K562 (cell line): ENCODE measurements around the gene TERT. TPM values are rescaled to one million over a fixed set of nuclear protein-coding genes. Genes with fewer than 3 reads are reported as not detected.

Experiments used
- ATAC-seq: fragments of 200-7000 bp; cut with Tn5 transposase; 3 replicates; pipeline ENCODE4 v1.9.1; 2020; ENCODE audit warnings: moderate library complexity
- BruUV-seq: library from RNA; stranded (reverse); fragments of 400-500 nt; replicated peaks from 2 replicates; lab custom pipeline; 2021; lab: Mats Ljungman, UMichigan
- CTCF ChIA-PET: fragments of 300-600 bp; formaldehyde crosslinking; extraction: SDS; loops from one replicate; lab custom pipeline; 2021; ENCODE audit warnings: low intra/inter-chr PET ratio; lab: Yijun Ruan, JAX
- POLR2A ChIA-PET: fragments of 300-600, 350-650 bp; sonication (Branson Sonifier 250); formaldehyde crosslinking; extraction: SDS; loops from one replicate; lab custom pipeline; 2021; ENCODE audit warnings: antibody characterized with exemption, inconsistent platforms; lab: Yijun Ruan, JAX
- DNase-seq, 4 experiments: peaks; one replicate each; pipeline versions ENCODE4 v3.0.0 to v3.0.0-alpha.2; 2011 to 2018; ENCODE audit warnings: low spot score in 3 of 4, mixed read lengths in 3 of 4; ENCODE audit errors: extremely low read depth in 1 of 4
- FAIRE-seq: peaks from 2 replicates; lab custom pipeline; 2011; peaks lifted over from hg19 to GRCh38; lab: Jason Lieb, UNC
- H2AFZ ChIP-seq: 2 replicates; pipeline ENCODE4 v1.6.0; 2011; ENCODE audit warnings: low read depth, low read length, control low read depth, inconsistent platforms
- H3K27ac ChIP-seq: fragments of 200-600 bp; 3 replicates; pipeline ENCODE4 v1.8.0; 2011; ENCODE audit warnings: low read depth, mild to moderate bottlenecking, control low read depth, inconsistent platforms, low read length, moderate library complexity, mixed read lengths; ENCODE audit errors: extremely low read depth
- H3K27me3 ChIP-seq, 2 experiments: fragments of 300-600 bp in 1 of 2; 2 replicates in 1 of 2; 3 replicates in 1 of 2; pipeline versions ENCODE4 v1.6.0 to v1.8.0; 2011; ENCODE audit warnings: inconsistent platforms in 2 of 2, low read length in 2 of 2, mild to moderate bottlenecking in 1 of 2, mixed read lengths in 1 of 2, moderate library complexity in 1 of 2; ENCODE audit not compliant: control insufficient read depth in 2 of 2, insufficient read depth in 2 of 2
- H3K36me3 ChIP-seq: fragments of 300-600 bp; 3 replicates; pipeline ENCODE4 v1.8.0; 2011; ENCODE audit warnings: mild to moderate bottlenecking, low read length, inconsistent platforms; ENCODE audit not compliant: control insufficient read depth, insufficient read depth
- H3K4me1 ChIP-seq, 2 experiments: fragments of 200-600 bp in 1 of 2; replicated peaks in 1 of 2; 2 replicates in 1 of 2; 3 replicates in 1 of 2; pipeline versions ENCODE4 v1.5.1 to v1.8.0; 2011; ENCODE audit warnings: inconsistent platforms in 2 of 2, low read length in 2 of 2, mild to moderate bottlenecking in 1 of 2, mixed read lengths in 1 of 2, moderate library complexity in 1 of 2; ENCODE audit not compliant: control insufficient read depth in 2 of 2, insufficient read depth in 2 of 2
- H3K4me2 ChIP-seq: 2 replicates; pipeline ENCODE4 v1.6.1; 2011; ENCODE audit warnings: low read length, control low read depth, inconsistent platforms, mixed read lengths; ENCODE audit not compliant: insufficient read depth
- H3K4me3 ChIP-seq: fragments of 200-600 bp; sonication (generic), shearing (Covaris generic); 2 replicates; pipeline ENCODE4 v1.5.1; 2016; ENCODE audit warnings: control low read depth, inconsistent platforms
- H3K79me2 ChIP-seq: fragments of 200-600 bp; 3 replicates; pipeline ENCODE4 v1.8.0; 2011; ENCODE audit warnings: low read length, inconsistent platforms; ENCODE audit not compliant: control insufficient read depth, insufficient read depth
- H3K9ac ChIP-seq, 2 experiments: 2 replicates each; pipeline versions ENCODE4 v1.6.0 to v1.6.1; 2011; ENCODE audit warnings: low read depth in 2 of 2, low read length in 2 of 2, control low read depth in 1 of 2, inconsistent platforms in 1 of 2, mild to moderate bottlenecking in 1 of 2, mixed read lengths in 1 of 2; ENCODE audit not compliant: insufficient read depth in 1 of 2
- H3K9me1 ChIP-seq: one replicate; pipeline ENCODE4 v1.6.0; 2011; ENCODE audit warnings: inconsistent platforms, mild to moderate bottlenecking, low read length, moderate library complexity; ENCODE audit not compliant: control insufficient read depth, insufficient read depth
- H3K9me3 ChIP-seq: replicated peaks from 2 replicates; pipeline ENCODE4 v1.5.1; 2011; ENCODE audit warnings: low read depth, low read length, inconsistent platforms; ENCODE audit not compliant: control insufficient read depth, insufficient read depth
- H4K20me1 ChIP-seq: replicated peaks from 2 replicates; pipeline ENCODE4 v1.6.1; 2011; ENCODE audit warnings: low read length, inconsistent platforms, mixed read lengths; ENCODE audit not compliant: control insufficient read depth, insufficient read depth
- DDX20 ChIP-seq: fragments of 450-650 bp; IDR thresholded peaks from 2 replicates; pipeline ENCODE4 v1.6.1; 2016; ENCODE audit warnings: missing genetic modification characterization, low read depth, mild to moderate bottlenecking, missing compliant biosample characterization, moderate library complexity
- MNT ChIP-seq, 2 experiments: fragments of 450-650 bp; conservative IDR thresholded peaks; 2 replicates each; pipeline ENCODE4 v1.6.1; 2017; ENCODE audit warnings: mild to moderate bottlenecking in 2 of 2, moderate library complexity in 2 of 2
- PURB ChIP-seq: sonication (generic); formaldehyde crosslinking; IDR thresholded peaks from 2 replicates; pipeline ENCODE4 v1.9.0; 2021; ENCODE audit warnings: low read depth, mild to moderate bottlenecking, missing genetic modification reagents
- SETDB1 ChIP-seq: IDR thresholded peaks from one replicate; pipeline ENCODE4 v1.6.1; 2012; ENCODE audit warnings: low read length, control low read depth, inconsistent platforms
- SOX6 ChIP-seq: fragments of 450-650 bp; IDR thresholded peaks from 2 replicates; pipeline ENCODE4 v1.6.1; 2014; ENCODE audit warnings: mild to moderate bottlenecking
- TRIM25 ChIP-seq: fragments of 450-650 bp; IDR thresholded peaks from 2 replicates; pipeline ENCODE4 v1.7.0; 2016; ENCODE audit warnings: borderline replicate concordance
- USF1 ChIP-seq: sonication (generic); formaldehyde crosslinking; IDR thresholded peaks from 2 replicates; pipeline ENCODE4 v1.9.0; 2022; ENCODE audit warnings: mild to moderate bottlenecking, missing genetic modification reagents
- WGBS: fragments of 100-300 bp; shearing (Covaris generic); methylation state at CpG from one replicate; pipeline ENCODE4 v1.1.6; 2016; ENCODE audit warnings: low coverage, mixed read lengths; ENCODE audit not compliant: insufficient coverage; ENCODE audit errors: missing lambda C conversion rate; 5-methylcytosine and 5-hydroxymethylcytosine counted together
- in situ Hi-C: fragments of 300-500 bp; cut with MboI; formaldehyde crosslinking; loops from 4 replicates; pipeline ENCODE4 v1.15.0; 2018; ENCODE audit warnings: inconsistent platforms, mixed read lengths
- intact Hi-C: fragments of 100-400 bp; cut with micrococcal nuclease; formaldehyde crosslinking; loops from 2 replicates; pipeline ENCODE4 v1.14.2; 2022
- polyA plus RNA-seq, 8 experiments: library from polyadenylated mRNA; depleted of rRNA in 4 of 8; stranded (reverse) in 5 of 8; unstranded in 3 of 8; fragments of >200 nt; fragmentation: Nextera tagmentation in 2 of 8; fragmentation: Illumina TruSeq in 1 of 8; extraction: Ambion mirVana in 2 of 8; extraction: Trizol in 1 of 8; gene quantifications; 2 replicates each; pipeline versions ENCODE4 v1.2.1 to v1.2.3, GENCODE V29; 2011 to 2014; ENCODE audit warnings: inconsistent platforms in 1 of 8, missing spikeins in 1 of 8
- total RNA-seq, 7 experiments: library from RNA; depleted of rRNA in 6 of 7; stranded (reverse); fragments of >200 nt in 6 of 7; fragmentation: Illumina TruSeq in 2 of 7; extraction: Trizol in 2 of 7; gene quantifications; 2 replicates each; pipeline versions ENCODE4 v1.2.1 to v1.2.3, GENCODE V29; 2011 to 2021; ENCODE audit warnings: low replicate concordance in 1 of 7

TERT gene
- total and polyA plus RNA-seq, 9 of the 15 experiments (the other 6 are each of a cell fraction or from before 2014, with no cell fraction given): 0.08 to 4.5 (median 0.98) TPM; not detected in 1

- Histone ChIP-seq H3K4me2 (no peak overlapping the region), H3K27ac (no peak overlapping the region), H2AFZ (no peak overlapping the region), H3K79me2 (no peaks in the 10 kb centered on the region), H3K4me3 (no peak overlapping the region), H3K9ac (no peak overlapping the region), H3K4me1 (peaks cover 0 to 21% of the 10 kb centered on the region in 2 experiments; a peak in 1 of 5 replicates), H3K36me3 (no peaks in the 10 kb centered on the region), H3K9me3 (no peaks in the 10 kb centered on the region), H4K20me1 (0 out of 2 replicates have a peak, but pooled peaks cover 3% of the 10 kb centered on the region), H3K9me1 (no peaks in the 10 kb centered on the region), H3K27me3 (peaks cover 9 to 57% of the 10 kb centered on the region in 2 experiments)
- ATAC-seq (no peak), FAIRE-seq (no peak), DNase-seq (no peak)
- intact Hi-C loops: no loop called here
- 39% methylated on average over 38 of the region's 39 CpGs for WGBS
- in situ Hi-C loops: no loop called here
- ChIA-PET CTCF (interaction anchor here (0.6 kb wide), 1 partner anchor 102 kb away, joined by 5 read pairs; no protein-coding TSS in a partner anchor), POLR2A (no interaction called here)
- BruUV-seq: no TSS peak
- TF ChIP-seq DDX20 (tag) (no peak), MNT (conservative IDR thresholded peaks at IDR 0.05) (peak in 1 of 2 experiments; percentile 36; a peak in 1 of 4 replicates), TRIM25 (no peak), PURB (no peak), SETDB1 (no peak), USF1 (CRISPR knock-in tag) (peak; percentile 34; the same call in 1 of the 2 replicates), SOX6 (no peak)
Observed at GRCh38 chr5:1270933-1271914, 23.6 kb downstream of the TERT start.
